H1 (cell line): ENCODE data around the gene KIF26B. TPM values are rescaled to one million over a fixed set of nuclear protein-coding genes. Genes with fewer than 3 reads are reported as not detected.

Experiments used
- CTCF ChIA-PET: fragments of 300-600 bp; sonication (Branson Sonifier 250); formaldehyde crosslinking; loops from one replicate; lab custom pipeline; 2021; ENCODE audit not compliant: partially characterized antibody; lab: Charles Lee
- POLR2A ChIA-PET: fragments of 300-600 bp; sonication (Branson Sonifier 250); formaldehyde crosslinking; loops from one replicate; lab custom pipeline; 2021; ENCODE audit warnings: inconsistent platforms; ENCODE audit not compliant: partially characterized antibody; lab: Charles Lee
- DNase-seq, 2 experiments: peaks; one replicate each; pipeline versions ENCODE4 v3.0.0 to v3.0.0-alpha.2; 2010 to 2022; ENCODE audit warnings: low spot score in 2 of 2, low read depth in 1 of 2, mixed read lengths in 1 of 2
- FAIRE-seq: peaks from 2 replicates; lab custom pipeline; 2011; peaks lifted over from hg19 to GRCh38; lab: Jason Lieb, UNC
- H2AFZ ChIP-seq: 2 replicates; pipeline ENCODE4 v1.8.1; 2012; ENCODE audit warnings: low read length, inconsistent platforms
- H2AK5ac ChIP-seq: 2 replicates; pipeline ENCODE4 v1.6.1; 2013; ENCODE audit warnings: low read depth, low read length
- H2BK120ac ChIP-seq: replicated peaks from 2 replicates; pipeline ENCODE3; 2013; ENCODE audit warnings: low read depth, low read length, inconsistent platforms
- H2BK12ac ChIP-seq: 2 replicates; pipeline ENCODE4 v1.6.1; 2013; ENCODE audit warnings: low read depth, low read length
- H2BK15ac ChIP-seq: 2 replicates; pipeline ENCODE4 v1.6.1; 2013; ENCODE audit warnings: low read length
- H2BK20ac ChIP-seq: 2 replicates; pipeline ENCODE4 v1.6.1; 2013; ENCODE audit warnings: low read length
- H2BK5ac ChIP-seq: 2 replicates; pipeline ENCODE4 v1.6.1; 2013; ENCODE audit warnings: low read depth, low read length
- H3K14ac ChIP-seq: 2 replicates; pipeline ENCODE4 v1.6.1; 2013; ENCODE audit warnings: inconsistent platforms; ENCODE audit not compliant: insufficient read length
- H3K18ac ChIP-seq: 2 replicates; pipeline ENCODE4 v1.6.1; 2013; ENCODE audit warnings: low read length; ENCODE audit errors: extremely low read depth
- H3K23ac ChIP-seq: 2 replicates; pipeline ENCODE4 v1.6.1; 2013; ENCODE audit warnings: inconsistent platforms; ENCODE audit not compliant: insufficient read length
- H3K23me2 ChIP-seq: 2 replicates; pipeline ENCODE4 v1.6.1; 2013; ENCODE audit warnings: low read depth, low read length
- H3K27ac ChIP-seq: 2 replicates; pipeline ENCODE4 v1.6.1; 2011; ENCODE audit warnings: low read depth, low read length, inconsistent platforms
- H3K27me3 ChIP-seq, 4 experiments: replicated peaks in 1 of 4; 1 replicate in 1 of 4; 2 replicates in 3 of 4; pipeline versions ENCODE4 v1.6.1 to v1.8.1; 2011 to 2013; ENCODE audit warnings: low read length in 3 of 4, mild to moderate bottlenecking in 3 of 4, inconsistent platforms in 2 of 4, mixed read lengths in 2 of 4, moderate library complexity in 1 of 4; ENCODE audit not compliant: control insufficient read depth in 3 of 4, insufficient read depth in 3 of 4; ENCODE audit errors: extremely low read depth in 1 of 4
- H3K36me3 ChIP-seq, 4 experiments: 2 replicates each; pipeline versions ENCODE4 v1.6.1 to v1.8.1; 2011 to 2013; ENCODE audit warnings: mild to moderate bottlenecking in 4 of 4, low read length in 3 of 4, moderate library complexity in 2 of 4, control low read depth in 1 of 4, inconsistent platforms in 1 of 4; ENCODE audit not compliant: insufficient read depth in 4 of 4, control insufficient read depth in 2 of 4
- H3K4ac ChIP-seq: replicated peaks from 2 replicates; pipeline ENCODE3; 2013; ENCODE audit warnings: low read length, low read depth, mixed read lengths, inconsistent platforms; ENCODE audit not compliant: insufficient read length
- H3K4me1 ChIP-seq, 4 experiments: replicated peaks in 1 of 4; 1 replicate in 1 of 4; 2 replicates in 3 of 4; pipeline versions ENCODE4 v1.6.1 to v1.8.1; 2011 to 2013; ENCODE audit warnings: low read length in 3 of 4, inconsistent platforms in 2 of 4, mixed read lengths in 1 of 4; ENCODE audit not compliant: insufficient read depth in 4 of 4, control insufficient read depth in 3 of 4
- H3K4me2 ChIP-seq, 2 experiments: 2 replicates each; pipeline versions ENCODE4 v1.6.1 to v1.8.1; 2011 to 2013; ENCODE audit warnings: low read depth in 2 of 2, low read length in 2 of 2, control low read depth in 1 of 2, inconsistent platforms in 1 of 2, mild to moderate bottlenecking in 1 of 2; ENCODE audit not compliant: insufficient read depth in 1 of 2
- H3K4me3 ChIP-seq, 4 experiments: fragments of 200-600, 300-600 bp in 1 of 4; sonication (generic), shearing (Covaris generic), sonication (Bioruptor Twin) in 1 of 4; 2 replicates each; pipeline versions ENCODE4 v1.5.1 to v1.8.1; 2011 to 2016; ENCODE audit warnings: low read length in 4 of 4, low read depth in 3 of 4, control low read depth in 2 of 4, inconsistent platforms in 2 of 4, mild to moderate bottlenecking in 2 of 4, mixed read lengths in 1 of 4, moderate library complexity in 1 of 4; ENCODE audit not compliant: insufficient read depth in 2 of 4; ENCODE audit errors: extremely low read depth in 1 of 4
- H3K56ac ChIP-seq: replicated peaks from 2 replicates; pipeline ENCODE3; 2013; ENCODE audit warnings: low read depth, mild to moderate bottlenecking, mixed read lengths, low read length, inconsistent platforms; ENCODE audit not compliant: insufficient read length
- H3K79me1 ChIP-seq: 2 replicates; pipeline ENCODE4 v1.6.1; 2013; ENCODE audit warnings: low read depth, low read length, control low read depth
- H3K79me2 ChIP-seq, 2 experiments: 2 replicates each; pipeline versions ENCODE4 v1.6.1 to v1.8.1; 2012 to 2013; ENCODE audit warnings: low read length in 2 of 2, mild to moderate bottlenecking in 2 of 2, inconsistent platforms in 1 of 2; ENCODE audit not compliant: insufficient read depth in 2 of 2, control insufficient read depth in 1 of 2
- H3K9ac ChIP-seq, 4 experiments: replicated peaks in 1 of 4; 1 replicate in 1 of 4; 2 replicates in 3 of 4; pipeline versions ENCODE4 v1.6.1 to v1.8.1; 2011 to 2013; ENCODE audit warnings: low read depth in 3 of 4, low read length in 3 of 4, control low read depth in 2 of 4, mild to moderate bottlenecking in 2 of 4, moderate library complexity in 2 of 4, inconsistent platforms in 1 of 4; ENCODE audit errors: extremely low read depth in 1 of 4
- H3K9me3 ChIP-seq, 2 experiments: 2 replicates each; pipeline versions ENCODE4 v1.6.1 to v1.8.1; 2012 to 2013; ENCODE audit warnings: mild to moderate bottlenecking in 2 of 2, moderate library complexity in 2 of 2, control low read depth in 1 of 2, inconsistent platforms in 1 of 2, low read depth in 1 of 2, low read length in 1 of 2, mixed read lengths in 1 of 2; ENCODE audit not compliant: insufficient read depth in 2 of 2
- H4K20me1 ChIP-seq, 2 experiments: replicated peaks in 1 of 2; 2 replicates each; pipeline versions ENCODE3 to v1.8.1; 2011 to 2013; ENCODE audit warnings: inconsistent platforms in 2 of 2, low read length in 2 of 2, mild to moderate bottlenecking in 1 of 2; ENCODE audit not compliant: insufficient read depth in 2 of 2, control insufficient read depth in 1 of 2
- H4K5ac ChIP-seq: 2 replicates; pipeline ENCODE4 v1.6.1; 2013; ENCODE audit warnings: low read length, low read depth, mixed read lengths, inconsistent platforms; ENCODE audit not compliant: insufficient read length
- H4K8ac ChIP-seq: 2 replicates; pipeline ENCODE4 v1.8.0; 2013; ENCODE audit warnings: mild to moderate bottlenecking, moderate library complexity, low read length, inconsistent platforms; ENCODE audit not compliant: insufficient read depth; ENCODE audit errors: extremely low read depth
- H4K91ac ChIP-seq: replicated peaks from 2 replicates; pipeline ENCODE3; 2013; ENCODE audit warnings: low read length, mixed read lengths, inconsistent platforms; ENCODE audit not compliant: insufficient read length
- BACH1 ChIP-seq: IDR thresholded peaks from 2 replicates; pipeline ENCODE4 v1.6.1; 2012; ENCODE audit warnings: low read length, improper control_type of control experiment
- HDAC6 ChIP-seq: IDR thresholded peaks from one replicate; pipeline ENCODE4 v1.7.1; 2012; ENCODE audit warnings: low read depth, mild to moderate bottlenecking, inconsistent platforms, low read length, moderate library complexity
- NANOG ChIP-seq: IDR thresholded peaks from 2 replicates; pipeline ENCODE4 v1.6.1; 2011; ENCODE audit warnings: low read length, low read depth, mild to moderate bottlenecking, inconsistent platforms; ENCODE audit not compliant: insufficient read depth, poor library complexity, severe bottlenecking
- SP4 ChIP-seq: IDR thresholded peaks from 2 replicates; pipeline ENCODE4 v1.6.1; 2012; ENCODE audit warnings: low read length, inconsistent platforms
- TAF7 ChIP-seq: optimal IDR thresholded peaks from 2 replicates; pipeline ENCODE3; 2011; ENCODE audit warnings: low read depth, mild to moderate bottlenecking, inconsistent platforms, low read length, moderate library complexity, borderline replicate concordance
- WGBS, 2 experiments: shearing (Covaris generic) in 1 of 2; methylation state at CpG; one replicate each; pipeline versions ENCODE4 v1.1.6 to v1.1.7; 2013 to 2015; ENCODE audit warnings: low lambda C conversion rate in 2 of 2, mixed read lengths in 2 of 2, inconsistent platforms in 1 of 2, low coverage in 1 of 2, missing lambda C conversion rate in 1 of 2; ENCODE audit not compliant: insufficient replicate concordance in 2 of 2, insufficient coverage in 1 of 2, insufficient read length in 1 of 2; ENCODE audit errors: extremely low coverage in 1 of 2, missing lambda C conversion rate in 1 of 2; 5-methylcytosine and 5-hydroxymethylcytosine counted together
- polyA plus RNA-seq, 7 experiments: library from polyadenylated mRNA; depleted of rRNA in 3 of 7; stranded (reverse) in 5 of 7; unstranded in 2 of 7; fragments of >200 nt in 5 of 7; fragments of 200-250 nt in 2 of 7; gene quantifications; 1 replicate in 5 of 7; 2 replicates in 1 of 7; 4 replicates in 1 of 7; pipeline versions ENCODE4 v1.2.1 to v1.2.3, GENCODE V29; 2011 to 2013; ENCODE audit warnings: missing spikeins in 2 of 7, mixed read lengths in 2 of 7
- total RNA-seq: library from RNA; stranded (reverse); fragmentation: NEBNext Ultra II Directional; extraction: Animal tissue kit (Norgen Biotek cat#: 25700); gene quantifications from 2 replicates; pipeline ENCODE4 v1.2.1, GENCODE V29; 2021

KIF26B gene
- total and polyA plus RNA-seq, 2 of the 8 experiments (the other 6 are each of a cell fraction or from before 2014, with no cell fraction given): 0.06 to 0.28 TPM

GRCh38 chr1:245319094-245319493 is 164.3 kb downstream of the KIF26B start:
- no peak overlapping the region for H3K4ac ChIP-seq
- no peak overlapping the region for H2BK20ac ChIP-seq
- no peak overlapping the region for H3K56ac ChIP-seq
- 85% methylated on average over 4 of the region's 4 CpGs; no CpG with 5 or more reads in 1 of the 2 experiments for WGBS, 2 experiments
- H3K79me2 ChIP-seq: no peaks in the 10 kb centered on the region
- no peak overlapping the region for H3K27ac ChIP-seq
- no peak overlapping the region for H2BK15ac ChIP-seq
- H3K79me1 ChIP-seq: no peaks in the 10 kb centered on the region
- H3K23me2 ChIP-seq: no peaks in the 10 kb centered on the region
- H3K4me1 ChIP-seq: peaks cover 0 to 3% (median 0%) of the 10 kb centered on the region in 4 experiments; a peak in 1 of 7 replicates
- no peak overlapping the region for H3K4me3 ChIP-seq
- H4K8ac ChIP-seq: no peak overlapping the region
- H2BK12ac ChIP-seq: no peak overlapping the region
- no peak for TF ChIP-seq HDAC6
- no peak for TF ChIP-seq BACH1
- no peak for TF ChIP-seq NANOG
- no peak for TF ChIP-seq SP4
- TF ChIP-seq TAF7: no peak
- no peak overlapping the region for H3K14ac ChIP-seq
- H2AFZ ChIP-seq: no peak overlapping the region
- CTCF ChIA-PET: interaction anchor here (1.1 kb wide), 1 partner anchor 21 kb away, joined by 3 read pairs; no protein-coding TSS in a partner anchor
- no peak overlapping the region for H3K18ac ChIP-seq
- FAIRE-seq (no peak), DNase-seq (no peak)
- H4K5ac ChIP-seq: no peak overlapping the region
- no peak overlapping the region for H3K4me2 ChIP-seq
- no peaks in the 10 kb centered on the region for H3K27me3 ChIP-seq
- no peak overlapping the region for H2BK120ac ChIP-seq
- no peaks in the 10 kb centered on the region for H3K9me3 ChIP-seq
- no peak overlapping the region for H3K9ac ChIP-seq
- H2BK5ac ChIP-seq: no peak overlapping the region
- POLR2A ChIA-PET: no interaction called here
- H2AK5ac ChIP-seq: no peak overlapping the region
- H3K36me3 ChIP-seq: no peaks in the 10 kb centered on the region
- H4K91ac ChIP-seq: no peak overlapping the region
- H4K20me1 ChIP-seq: no peaks in the 10 kb centered on the region
- no peak overlapping the region for H3K23ac ChIP-seq
